ENCODE measurements around the gene ZBTB17. TPM values are rescaled to one million over a fixed set of nuclear protein-coding genes. Genes with fewer than 3 reads are reported as not detected.
"Not testable (repeated sequence)": the region's sequence is repeated elsewhere in the genome, so short reads cannot be mapped to it uniquely, and the experiment has no call there.

ZBTB17 gene
- total and polyA plus RNA-seq, 2 experiments from 2014 or later, result 21.9 to 26.6 TPM

GRCh38 chr1:16022393-16022792 is 46.5 kb upstream of the ZBTB17 start:
- DNase-seq (ENCODE audit: low spot score), result no peak
- H3K4me3 ChIP-seq, result no peak overlapping the region
- no peak overlapping the region for H3K4me2 ChIP-seq
- H3K36me3 ChIP-seq (ENCODE audit: insufficient read depth), result no peaks in the 10 kb centered on the region
- H3K79me2 ChIP-seq (replicated peaks; ENCODE audit: insufficient read depth), result no peaks in the 10 kb centered on the region
- Mint-ChIP-seq H3K4me1 (peaks cover 20% of the 10 kb centered on the region), H3K27ac (no peak overlapping the region), H3K27me3 (ENCODE audit: insufficient read depth, low read depth, poor library complexity) (peaks cover 28% of the 10 kb centered on the region), H3K4me3 (no peak overlapping the region), H3K9me3 (no peaks in the 10 kb centered on the region), H3K36me3 (ENCODE audit: low read depth) (no peaks in the 10 kb centered on the region)
- no peak overlapping the region for H2AFZ ChIP-seq
- no peak for ATAC-seq
- peaks cover 10% of the 10 kb centered on the region for H3K4me1 ChIP-seq (ENCODE audit: insufficient read depth)
- H3K27ac ChIP-seq (ENCODE audit: low read depth), result no peak overlapping the region
- no peaks in the 10 kb centered on the region for H3F3A ChIP-seq (replicated peaks; ENCODE audit: low read depth)
- TF ChIP-seq REST (IDR thresholded peaks at IDR 0.05; ENCODE audit: unreplicated experiment) (no peak), JUNB (IDR thresholded peaks at IDR 0.05; ENCODE audit: unreplicated experiment) (no peak), ETS1 (IDR thresholded peaks at IDR 0.05) (no peak)
- H4K20me1 ChIP-seq (replicated peaks; ENCODE audit: insufficient read depth), result no peaks in the 10 kb centered on the region
- H3K9me2 ChIP-seq (ENCODE audit: insufficient read depth), result no peaks in the 10 kb centered on the region
- H3K27me3 ChIP-seq (ENCODE audit: insufficient read depth), result no peaks in the 10 kb centered on the region

GRCh38 chr1:16021681-16022080 is 45.8 kb upstream of the ZBTB17 start, which contains the start of gene CLCNKA:
TSS of gene CLCNKA (plus strand) at chr1:16022036. CDS start at chr1:16022620, 584 bp downstream.
- no peaks in the 10 kb centered on the region for H3K36me3 Mint-ChIP-seq (ENCODE audit: low read depth)
- no peaks in the 10 kb centered on the region for H3K36me3 ChIP-seq (ENCODE audit: insufficient read depth)
- peaks cover 27% of the 10 kb centered on the region for H3K4me1 Mint-ChIP-seq
- H3K79me2 ChIP-seq (replicated peaks; ENCODE audit: insufficient read depth), result no peaks in the 10 kb centered on the region
- no peak within 1 kb of the TSS for H3K4me3 ChIP-seq
- no peak within 1 kb of the TSS for H2AFZ ChIP-seq
- peaks cover 28% of the 10 kb centered on the region for H3K27me3 Mint-ChIP-seq (ENCODE audit: insufficient read depth, low read depth, poor library complexity)
- H3K27me3 ChIP-seq (ENCODE audit: insufficient read depth), result no peaks in the 10 kb centered on the region
- H3K9me3 Mint-ChIP-seq, result no peaks in the 10 kb centered on the region
- H3K27ac Mint-ChIP-seq, result no peak within 1 kb of the TSS
- no peak within 1 kb of the TSS for H3K4me2 ChIP-seq
- H3K4me1 ChIP-seq (ENCODE audit: insufficient read depth), result peaks cover 12% of the 10 kb centered on the region; the same call in 1 of the 2 replicates
- H3F3A ChIP-seq (replicated peaks; ENCODE audit: low read depth), result no peaks in the 10 kb centered on the region
- no peaks in the 10 kb centered on the region for H3K9me2 ChIP-seq (ENCODE audit: insufficient read depth)
- H3K27ac ChIP-seq (ENCODE audit: low read depth), result no peak within 1 kb of the TSS
- TF ChIP-seq REST (IDR thresholded peaks at IDR 0.05; ENCODE audit: unreplicated experiment), result no peak
- TF ChIP-seq STAT1 (IDR thresholded peaks at IDR 0.05; ENCODE audit: unreplicated experiment), result no peak
- TF ChIP-seq ETS1 (IDR thresholded peaks at IDR 0.05), result no peak
- no peaks in the 10 kb centered on the region for H4K20me1 ChIP-seq (replicated peaks; ENCODE audit: insufficient read depth)
- DNase-seq (ENCODE audit: low spot score), result no peak
- no peak within 1 kb of the TSS for H3K4me3 Mint-ChIP-seq
- ATAC-seq, result no peak

GRCh38 chr1:16020878-16021277 is 45.0 kb upstream of the ZBTB17 start:
- Mint-ChIP-seq H3K27me3 (ENCODE audit: insufficient read depth, low read depth, poor library complexity) (peaks cover 28% of the 10 kb centered on the region), H3K4me1 (peaks cover 34% of the 10 kb centered on the region)
- not testable (repeated sequence) for H3K9me2 ChIP-seq (ENCODE audit: insufficient read depth); H3K4me3 Mint-ChIP-seq; H2AFZ ChIP-seq; H3K36me3 Mint-ChIP-seq (ENCODE audit: low read depth); H3K27me3 ChIP-seq (ENCODE audit: insufficient read depth); H3F3A ChIP-seq (replicated peaks; ENCODE audit: low read depth); H3K9me3 Mint-ChIP-seq; H3K4me3 ChIP-seq; DNase-seq (ENCODE audit: low spot score); H3K27ac ChIP-seq (ENCODE audit: low read depth); H3K4me2 ChIP-seq; H4K20me1 ChIP-seq (replicated peaks; ENCODE audit: insufficient read depth); ATAC-seq; H3K79me2 ChIP-seq (replicated peaks; ENCODE audit: insufficient read depth); H3K36me3 ChIP-seq (ENCODE audit: insufficient read depth); H3K27ac Mint-ChIP-seq
- H3K4me1 ChIP-seq (ENCODE audit: insufficient read depth), result peaks cover 18% of the 10 kb centered on the region; the same call in 1 of the 2 replicates

All from GM23338 (cell line).